Urothelium cell line (cell line): Measurements from ENCODE around the gene PRSS56.
"Not testable (repeated sequence)": the region's sequence is repeated elsewhere in the genome, so short reads cannot be mapped to it uniquely, and the experiment has no call there.

Experiments
- DNase-seq: peaks from one replicate; pipeline ENCODE4 v3.0.0; 2011; ENCODE audit warnings: low spot score, mixed read lengths
- FAIRE-seq: peaks from 2 replicates; lab custom pipeline; 2011; peaks lifted over from hg19 to GRCh38; lab: Jason Lieb, UNC

PRSS56 gene

GRCh38 chr2:232524771-232525170 is 4.6 kb downstream of the PRSS56 start:
- FAIRE-seq = no peak

GRCh38 chr2:232525199-232525598 is 5.0 kb downstream of the PRSS56 start:
- no peak for FAIRE-seq

More at GRCh38 chr2:232524771-232525170, 4.6 kb downstream of the PRSS56 start:
- no peak for DNase-seq

GRCh38 chr2:232525791-232526371 is 5.7 kb downstream of the PRSS56 start, which contains the start of gene CHRND:
TSS of gene CHRND (plus strand) at chr2:232526160. CDS start at chr2:232526216, 56 bp downstream.
- DNase-seq = no peak
- no peak for FAIRE-seq

More at GRCh38 chr2:232525199-232525598, 5.0 kb downstream of the PRSS56 start:
- DNase-seq = no peak

GRCh38 chr2:232526372-232526941 is 6.3 kb downstream of the PRSS56 start:
- DNase-seq (no peak), FAIRE-seq (no peak)

- FAIRE-seq = no peak
- DNase-seq = no peak
Observed at GRCh38 chr2:232527905-232528470, 7.8 kb downstream of the PRSS56 start.

GRCh38 chr2:232528746-232529460 is 8.7 kb downstream of the PRSS56 start:
- FAIRE-seq = no peak
- DNase-seq = peak; percentile 30

GRCh38 chr2:232529806-232530547 is 9.8 kb downstream of the PRSS56 start:
- no peak for DNase-seq
- no peak for FAIRE-seq

- no peak for FAIRE-seq
Observed at GRCh38 chr2:232530626-232531260, 10.6 kb downstream of the PRSS56 start.

GRCh38 chr2:232532419-232532818 is 12.2 kb downstream of the PRSS56 start:
- no peak for FAIRE-seq
- DNase-seq = no peak

More at GRCh38 chr2:232530626-232531260, 10.6 kb downstream of the PRSS56 start:
- no peak for DNase-seq

- not testable (repeated sequence) for FAIRE-seq, DNase-seq
Observed at GRCh38 chr2:232532821-232533220, 12.6 kb downstream of the PRSS56 start.

- DNase-seq (no peak), FAIRE-seq (no peak)
Observed at GRCh38 chr2:232533944-232534710, 13.9 kb downstream of the PRSS56 start.

GRCh38 chr2:232534940-232535651 is 14.9 kb downstream of the PRSS56 start:
- DNase-seq = no peak
- no peak for FAIRE-seq

- DNase-seq (no peak), FAIRE-seq (no peak)
Observed at GRCh38 chr2:232535761-232536530, 15.8 kb downstream of the PRSS56 start.

- DNase-seq = no peak
- FAIRE-seq = no peak
Observed at GRCh38 chr2:232537079-232537478, 16.9 kb downstream of the PRSS56 start.

- DNase-seq (no peak), FAIRE-seq (no peak)
Observed at GRCh38 chr2:232537499-232537898, 17.3 kb downstream of the PRSS56 start.

GRCh38 chr2:232538671-232539070 is 18.5 kb downstream of the PRSS56 start:
- DNase-seq (no peak), FAIRE-seq (no peak)

- DNase-seq = no peak
- FAIRE-seq = no peak
Observed at GRCh38 chr2:232539298-232540231, 19.4 kb downstream of the PRSS56 start, which contains the start of gene CHRNG. TSS of gene CHRNG (plus strand) at chr2:232539692. CDS start at chr2:232539748, 56 bp downstream.
